ENCODE measurements around the gene HOXB5.

DNA sequence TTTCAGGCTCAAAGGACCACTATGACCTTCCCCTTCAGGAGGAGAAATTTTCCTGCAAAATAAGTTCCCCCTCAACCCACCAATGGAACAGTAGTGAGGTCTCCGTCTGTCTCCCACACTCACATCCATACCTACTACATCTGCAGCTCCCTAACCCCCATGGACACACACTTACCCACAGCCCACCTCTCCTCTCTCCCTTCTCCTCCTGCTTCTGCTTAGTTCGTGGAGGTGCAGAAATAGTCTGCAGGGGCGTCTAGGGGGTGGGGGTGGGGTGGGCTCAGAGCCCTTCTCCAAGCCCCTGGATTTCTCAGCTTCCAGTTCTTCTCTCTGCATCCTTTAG lies 24.4 kb downstream of the HOXB5 start:
- TF ChIP-seq, protein P1, sequence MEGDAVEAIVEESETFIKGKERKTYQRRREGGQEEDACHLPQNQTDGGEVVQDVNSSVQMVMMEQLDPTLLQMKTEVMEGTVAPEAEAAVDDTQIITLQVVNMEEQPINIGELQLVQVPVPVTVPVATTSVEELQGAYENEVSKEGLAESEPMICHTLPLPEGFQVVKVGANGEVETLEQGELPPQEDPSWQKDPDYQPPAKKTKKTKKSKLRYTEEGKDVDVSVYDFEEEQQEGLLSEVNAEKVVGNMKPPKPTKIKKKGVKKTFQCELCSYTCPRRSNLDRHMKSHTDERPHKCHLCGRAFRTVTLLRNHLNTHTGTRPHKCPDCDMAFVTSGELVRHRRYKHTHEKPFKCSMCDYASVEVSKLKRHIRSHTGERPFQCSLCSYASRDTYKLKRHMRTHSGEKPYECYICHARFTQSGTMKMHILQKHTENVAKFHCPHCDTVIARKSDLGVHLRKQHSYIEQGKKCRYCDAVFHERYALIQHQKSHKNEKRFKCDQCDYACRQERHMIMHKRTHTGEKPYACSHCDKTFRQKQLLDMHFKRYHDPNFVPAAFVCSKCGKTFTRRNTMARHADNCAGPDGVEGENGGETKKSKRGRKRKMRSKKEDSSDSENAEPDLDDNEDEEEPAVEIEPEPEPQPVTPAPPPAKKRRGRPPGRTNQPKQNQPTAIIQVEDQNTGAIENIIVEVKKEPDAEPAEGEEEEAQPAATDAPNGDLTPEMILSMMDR (conservative IDR thresholded peaks at IDR 0.05; ENCODE audit: low read depth, low read length), result no peak
- TF ChIP-seq EZH2 (IDR thresholded peaks at IDR 0.05; ENCODE audit: low read length, unreplicated experiment), result no peak

All from PC-3 (cell line).